OCI-LY7 (cell line): Measurements from ENCODE around the gene PHB1. TPM values are rescaled to one million over a fixed set of nuclear protein-coding genes. Genes with fewer than 3 reads are reported as not detected.

ENCODE experiments used
- small RNA-seq: library from RNA; depleted of rRNA; stranded (forward); fragments of <200 nt; gene quantifications from one replicate; pipeline ENCODE3, GENCODE V24; 2014
- total RNA-seq, 2 experiments: library from RNA; depleted of rRNA in 1 of 2; stranded (reverse); fragments of >200 nt in 1 of 2; shearing (Covaris generic) in 1 of 2; gene quantifications; 2 replicates each; pipeline ENCODE4 v1.2.3, GENCODE V29; 2014 to 2022

Gene PHB1
- total RNA-seq, 2 experiments from 2014 or later, result 137 to 217 TPM

Small RNAs within 50 kb of the gene (small RNA-seq; reads per million reads assigned to genes)
- not detected for gene RF00019

Other genes starting within 250 kb of the PHB1 start
- 13.3 and 15.4 TPM in 2 replicates for gene GNGT2, start 204.3 kb downstream of the PHB1 start, total RNA-seq (2014; rRNA removed; shearing (Covaris generic))
- gene GNGT2, start 204.3 kb downstream of the PHB1 start, total RNA-seq (2022), result 32.6 and 33.4 TPM in 2 replicates
- gene ABI3, start 204.2 kb downstream of the PHB1 start, total RNA-seq (2014; rRNA removed; shearing (Covaris generic)), result 16.8 and 24.0 TPM in 2 replicates
- gene ABI3, start 204.2 kb downstream of the PHB1 start, total RNA-seq (2022), result 23.6 and 29.5 TPM in 2 replicates
- gene PHOSPHO1, start 184.1 kb downstream of the PHB1 start, total RNA-seq (2014; rRNA removed; shearing (Covaris generic)), result not detected in 2 replicates
- not detected in 2 replicates for gene PHOSPHO1, start 184.1 kb downstream of the PHB1 start, total RNA-seq (2022)
- gene ZNF652, start 52.6 kb downstream of the PHB1 start, total RNA-seq (2014; rRNA removed; shearing (Covaris generic)), result 35.4 and 36.8 TPM in 2 replicates
- gene ZNF652, start 52.6 kb downstream of the PHB1 start, total RNA-seq (2022), result 69.7 and 81.0 TPM in 2 replicates
- gene NGFR, start 80.4 kb upstream of the PHB1 start, total RNA-seq (2014; rRNA removed; shearing (Covaris generic)), result 0.13 and 1.1 TPM in 2 replicates
- gene NGFR, start 80.4 kb upstream of the PHB1 start, total RNA-seq (2022), result 0.10 and 0.17 TPM in 2 replicates
- not detected in 2 replicates for gene NXPH3, start 161.0 kb upstream of the PHB1 start, total RNA-seq (2014; rRNA removed; shearing (Covaris generic))
- gene NXPH3, start 161.0 kb upstream of the PHB1 start, total RNA-seq (2022), result not detected in 2 replicates